HG03520 (cell line): ENCODE measurements around the gene IFT81.

Source experiments
- ATAC-seq: cut with Tn5 transposase; IDR thresholded peaks from one replicate; pipeline ENCODE4 v1.9.1; 2021; ENCODE audit warnings: mild to moderate bottlenecking, moderate library complexity; ENCODE audit not compliant: unreplicated experiment

The IFT81 gene

DNA sequence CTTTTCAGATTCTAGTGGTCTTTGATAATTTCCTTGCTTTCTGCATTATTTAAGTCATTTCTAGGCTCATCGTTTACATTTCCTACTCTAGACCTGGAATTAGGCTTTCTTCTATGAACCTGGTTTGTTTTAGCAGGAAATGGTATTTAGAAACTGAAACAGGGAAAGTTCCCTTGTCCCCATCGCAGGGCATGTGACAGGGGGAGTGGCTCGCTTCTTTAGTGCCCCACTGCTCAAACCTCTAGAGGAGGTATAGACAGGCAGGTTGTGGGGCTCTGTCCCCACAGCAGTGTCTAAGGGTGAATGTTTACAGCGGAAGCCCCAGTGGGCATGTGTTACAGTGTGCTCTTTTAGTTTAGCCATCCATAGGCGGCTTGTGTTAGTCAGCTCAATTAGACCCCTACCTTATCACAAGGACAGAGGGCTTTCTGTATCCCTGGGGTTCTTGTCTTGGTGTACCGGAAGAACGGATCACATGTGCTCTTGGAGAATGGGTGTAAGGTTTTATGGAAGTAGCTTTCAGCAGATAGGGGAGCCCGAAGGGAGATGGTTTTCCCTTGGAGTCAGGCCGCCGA, 25.0 kb downstream of the IFT81 start:
- ATAC-seq: no peak

DNA sequence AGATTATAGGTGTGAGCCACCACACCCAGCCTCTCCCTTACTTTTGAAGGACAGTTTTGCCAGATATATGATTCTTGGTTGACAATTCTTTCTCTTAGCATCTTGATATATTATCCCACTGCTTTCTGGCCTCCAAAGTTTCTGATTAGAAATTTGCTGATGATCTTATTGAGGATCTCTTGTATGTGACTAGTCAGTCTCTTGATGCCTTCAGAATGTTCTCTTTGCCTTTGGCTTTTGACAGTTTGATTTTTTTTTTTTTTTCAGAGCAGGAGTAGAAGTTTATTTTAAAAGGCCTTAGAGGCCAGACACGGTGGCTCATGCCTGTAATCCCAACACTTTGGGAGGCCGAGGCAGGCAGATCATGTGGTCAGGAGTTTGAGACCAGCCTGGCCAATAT, 32.6 kb downstream of the IFT81 start:
- no peak for ATAC-seq

DNA sequence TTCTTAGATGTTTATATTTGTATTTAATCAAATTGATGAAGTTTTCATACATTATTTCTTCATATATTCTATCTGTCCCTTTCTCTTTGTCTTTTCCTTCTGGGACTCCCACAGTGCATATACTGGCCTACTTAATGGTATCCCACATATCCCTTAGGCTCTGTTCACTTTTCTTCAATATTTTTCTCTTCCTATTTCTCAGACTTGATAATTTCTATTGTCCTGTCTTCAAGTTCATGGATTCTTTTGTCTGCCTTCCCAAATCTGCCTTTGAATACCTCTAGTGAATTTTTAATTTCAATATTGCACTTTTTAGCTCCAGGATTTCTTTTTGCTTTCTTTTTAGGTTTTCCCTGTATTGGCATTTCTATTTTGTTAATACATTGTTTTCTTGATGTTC, 33.4 kb downstream of the IFT81 start:
- no peak for ATAC-seq

DNA sequence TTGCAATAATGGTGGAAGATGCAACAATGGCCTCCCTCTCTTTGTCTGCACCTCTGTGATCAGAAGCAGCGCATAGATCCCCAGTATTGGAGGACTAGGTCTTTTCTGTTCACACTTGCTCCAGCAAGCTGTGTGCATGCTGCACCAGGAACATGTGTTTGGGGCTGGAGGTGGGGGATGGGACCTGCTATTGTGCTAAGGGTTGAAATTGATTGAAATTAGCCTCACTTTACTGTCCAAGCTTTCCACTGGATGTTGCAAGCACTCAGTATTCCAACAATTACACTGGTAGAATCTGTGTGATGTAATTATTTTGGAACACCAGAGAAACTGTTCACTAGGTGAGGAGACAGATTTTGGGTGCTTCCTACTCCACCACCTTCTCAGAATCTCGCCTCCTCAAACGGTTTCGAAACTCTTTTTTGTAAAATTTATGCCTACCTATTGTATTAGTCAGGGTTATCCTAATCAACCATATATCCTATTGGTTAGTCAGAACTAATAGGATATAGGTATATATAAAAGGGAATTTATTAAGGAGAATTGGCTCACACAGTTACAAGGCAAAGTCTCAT, 35.6 kb downstream of the IFT81 start:
- ATAC-seq: no peak

DNA sequence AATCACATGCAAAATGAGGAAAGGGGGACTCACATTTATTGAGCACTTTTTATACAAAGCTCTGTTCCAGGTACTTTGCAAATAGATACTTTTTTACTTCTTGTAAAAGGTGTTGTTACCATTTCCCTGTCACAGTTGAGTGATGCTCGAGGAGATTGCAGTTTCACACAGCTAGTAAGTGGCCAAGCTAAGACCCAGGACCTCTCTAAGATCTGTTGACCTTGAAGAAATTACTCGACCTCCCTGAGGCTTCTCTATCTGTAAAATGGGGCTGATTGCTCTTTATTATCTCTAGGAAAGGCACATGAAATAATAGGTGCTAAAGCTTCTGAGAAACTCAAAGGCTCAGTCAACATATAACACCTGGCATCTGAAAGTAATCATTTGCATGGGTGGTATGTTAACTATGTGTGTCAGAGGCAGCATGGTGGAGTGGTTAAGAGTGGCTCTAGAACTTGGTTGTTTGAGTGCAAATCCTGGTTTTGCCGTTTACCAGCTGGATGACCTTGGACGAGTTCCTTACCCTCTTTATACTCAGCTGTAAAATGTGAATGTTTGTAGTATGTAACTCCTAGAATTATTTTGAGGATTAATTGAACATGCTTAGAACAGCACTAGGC, 41.5 kb downstream of the IFT81 start:
- ATAC-seq: no peak

DNA sequence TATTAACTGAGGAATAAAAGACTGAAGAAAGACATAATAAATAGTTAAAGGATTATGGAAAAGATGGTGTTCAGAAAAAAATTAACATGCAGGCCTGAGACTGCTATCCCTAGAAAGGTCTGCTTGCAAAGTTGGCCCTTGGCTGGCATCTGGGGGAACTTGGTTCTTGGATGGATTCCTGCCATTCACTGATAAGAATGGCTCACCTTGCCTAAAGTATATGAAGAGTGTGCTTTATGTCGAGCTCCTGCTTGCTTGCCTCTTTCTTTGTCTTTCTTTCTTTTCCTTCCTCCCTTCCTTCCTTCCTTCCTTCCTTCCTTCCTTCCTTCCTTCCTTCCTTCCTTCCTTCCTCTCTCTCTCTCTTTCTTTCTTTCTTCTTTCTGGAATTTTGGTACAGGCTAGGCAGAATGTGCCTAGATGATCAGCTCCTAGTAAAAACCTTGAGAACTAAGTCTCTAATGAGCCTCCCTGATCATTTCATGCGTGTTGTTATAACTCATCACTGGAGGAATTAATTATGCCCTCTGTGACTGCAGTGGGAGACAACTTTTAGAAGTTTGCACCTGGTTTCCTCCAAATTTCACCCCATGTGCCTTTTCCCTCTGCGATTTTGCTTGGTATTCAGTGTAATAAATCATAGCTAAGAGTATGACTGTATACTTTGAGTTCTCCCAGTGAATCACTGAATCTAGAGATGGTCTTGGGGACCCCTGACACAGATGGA, 44.7 kb downstream of the IFT81 start:
- no peak for ATAC-seq

DNA sequence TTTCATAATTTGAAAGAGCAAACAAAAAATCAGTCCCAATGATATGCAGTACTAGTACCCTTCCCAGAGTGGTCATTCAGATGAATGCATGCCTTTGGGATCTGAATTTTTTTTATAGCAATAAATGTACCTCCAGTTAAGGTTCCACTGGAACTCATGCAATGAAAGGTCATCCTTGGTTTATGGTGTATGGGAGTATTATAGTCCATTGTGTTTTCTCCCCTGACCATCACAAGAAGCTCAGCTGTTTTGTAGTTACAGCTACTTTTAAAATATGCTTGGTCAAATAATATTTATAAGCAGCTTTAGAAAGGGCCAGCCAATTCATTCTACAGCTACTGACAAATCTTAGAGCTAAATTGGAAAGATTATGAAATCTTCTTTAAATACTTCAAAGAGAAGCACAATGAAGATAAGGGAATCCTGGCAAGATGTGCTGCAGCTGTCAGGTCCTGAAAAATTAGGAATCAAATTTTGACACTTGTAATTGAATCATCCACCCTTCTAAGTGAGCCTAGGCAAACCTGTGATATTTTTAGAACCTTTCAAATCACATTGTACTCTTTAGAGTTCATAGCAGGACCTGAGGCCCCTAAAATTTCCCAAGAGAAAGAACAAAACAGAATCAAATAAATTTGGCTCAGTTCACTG, 46.5 kb downstream of the IFT81 start:
- ATAC-seq: no peak

DNA sequence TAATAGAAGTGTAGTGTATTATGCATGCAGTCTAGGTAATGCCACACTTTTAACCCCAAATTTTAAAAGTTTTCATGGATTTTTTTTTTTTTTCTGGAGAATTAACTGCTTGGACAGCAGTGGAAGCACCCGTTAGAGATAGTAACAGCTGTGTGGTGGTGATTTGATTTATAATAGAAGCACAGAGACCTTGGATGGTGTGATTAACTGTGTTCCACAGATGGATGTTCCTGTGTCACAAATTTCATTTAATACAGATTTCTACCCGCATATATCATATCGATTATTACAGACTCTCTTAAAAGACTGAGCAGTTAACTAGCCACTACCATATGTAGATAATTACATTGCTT, 47.0 kb downstream of the IFT81 start:
- ATAC-seq: no peak

DNA sequence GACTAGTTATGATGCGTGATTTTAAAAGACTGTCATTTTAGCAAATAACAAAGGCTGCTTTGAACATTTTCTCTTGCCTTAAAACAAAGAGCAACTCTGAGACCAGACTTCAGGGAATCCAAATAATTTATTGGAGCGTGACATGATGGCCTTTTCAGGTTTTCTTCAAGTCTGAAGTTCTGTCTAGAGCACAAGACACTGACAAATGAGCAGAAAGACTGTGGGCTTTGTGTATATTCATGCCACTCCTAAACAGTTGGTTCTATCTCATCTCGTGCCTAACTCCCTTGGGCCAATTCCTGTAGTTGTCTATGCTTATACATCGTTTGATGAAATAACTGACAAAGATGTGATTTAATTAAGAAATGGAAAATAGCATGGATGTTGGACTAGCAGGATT, 47.5 kb downstream of the IFT81 start:
- no peak for ATAC-seq

DNA sequence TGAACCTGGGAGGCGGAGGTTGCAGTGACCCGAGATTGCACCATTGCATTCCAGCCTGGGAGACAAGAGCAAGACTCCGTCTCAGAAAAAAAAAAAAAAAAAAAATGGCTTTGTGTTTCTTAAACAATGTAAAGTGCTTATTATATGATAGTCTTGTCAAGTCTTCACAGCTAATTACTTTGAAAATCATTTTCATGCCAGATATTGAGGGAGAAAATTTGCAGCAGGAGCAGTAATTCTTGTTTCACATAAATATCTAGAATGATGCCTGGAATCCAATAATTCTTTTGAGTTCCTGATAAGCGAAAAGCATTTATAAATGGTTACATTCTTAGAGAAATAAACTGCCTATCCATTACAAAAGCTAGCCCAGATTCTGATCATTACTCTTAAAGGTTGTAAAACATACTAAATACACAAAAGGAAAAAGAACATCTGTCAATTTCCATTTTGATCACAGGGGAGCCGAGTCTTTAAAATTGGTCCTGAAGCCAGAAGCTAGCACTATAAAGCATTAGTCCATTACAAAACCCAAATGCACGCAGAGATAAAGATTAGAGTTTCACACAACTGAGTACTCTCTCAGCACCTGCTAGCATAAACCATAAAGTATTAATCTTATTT, 50.3 kb downstream of the IFT81 start:
- ATAC-seq: no peak

DNA sequence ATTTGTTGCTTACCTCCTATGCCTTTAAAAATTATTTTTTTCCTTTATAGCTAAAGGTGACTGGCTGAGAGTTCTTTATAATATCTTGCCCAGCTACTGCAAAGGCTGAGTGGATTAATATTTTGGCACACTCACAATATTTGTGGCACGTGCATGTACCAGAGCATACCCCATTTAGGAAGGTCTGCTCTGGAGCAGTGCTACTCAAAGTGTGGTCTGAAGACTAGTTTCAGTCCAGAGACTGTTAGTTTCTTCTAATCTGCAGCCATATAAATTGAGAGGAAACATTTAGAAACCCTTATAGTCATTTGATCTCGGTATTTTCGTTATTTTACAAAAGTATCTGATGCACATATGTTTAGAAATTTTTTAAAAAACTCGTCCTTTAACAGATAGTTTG, 51.0 kb downstream of the IFT81 start:
- no peak for ATAC-seq

DNA sequence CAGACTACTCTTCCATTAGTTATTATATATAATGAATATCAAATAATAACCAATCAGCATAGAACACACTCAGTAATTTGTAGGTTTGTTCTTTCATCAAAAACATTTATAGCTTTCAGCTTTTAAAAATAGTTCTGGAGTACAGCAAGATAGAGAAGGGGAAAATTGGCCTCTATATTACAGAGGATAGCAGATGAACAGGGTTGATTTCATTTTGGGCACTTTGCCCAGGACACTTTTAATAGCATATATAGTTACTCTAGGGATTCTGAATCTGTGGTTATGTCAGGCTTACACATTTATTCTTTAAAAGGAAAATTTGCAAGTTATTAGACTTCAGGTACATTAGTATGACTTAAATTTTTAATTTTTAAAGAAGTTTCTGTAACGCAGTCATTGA, 52.6 kb downstream of the IFT81 start:
- ATAC-seq: no peak

DNA sequence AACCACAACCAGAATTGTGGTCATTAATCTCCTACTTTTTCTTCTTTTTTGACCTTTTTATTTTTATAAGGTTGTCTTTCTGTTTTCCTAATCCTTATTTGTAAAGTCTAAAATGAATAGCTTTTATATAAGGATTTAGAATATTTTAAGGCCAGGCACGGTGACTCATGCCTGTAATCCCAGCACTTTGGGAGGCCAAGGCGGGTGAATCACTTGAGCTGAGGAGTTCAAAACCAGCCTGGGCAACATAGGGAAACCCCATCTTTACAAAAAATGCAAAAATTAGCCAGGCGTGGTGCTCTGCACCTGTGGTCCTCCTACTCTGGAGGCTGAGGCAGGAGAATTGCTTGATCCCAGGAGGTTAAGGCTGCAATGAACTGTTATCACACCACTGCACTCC, 55.1 kb downstream of the IFT81 start:
- no peak for ATAC-seq

DNA sequence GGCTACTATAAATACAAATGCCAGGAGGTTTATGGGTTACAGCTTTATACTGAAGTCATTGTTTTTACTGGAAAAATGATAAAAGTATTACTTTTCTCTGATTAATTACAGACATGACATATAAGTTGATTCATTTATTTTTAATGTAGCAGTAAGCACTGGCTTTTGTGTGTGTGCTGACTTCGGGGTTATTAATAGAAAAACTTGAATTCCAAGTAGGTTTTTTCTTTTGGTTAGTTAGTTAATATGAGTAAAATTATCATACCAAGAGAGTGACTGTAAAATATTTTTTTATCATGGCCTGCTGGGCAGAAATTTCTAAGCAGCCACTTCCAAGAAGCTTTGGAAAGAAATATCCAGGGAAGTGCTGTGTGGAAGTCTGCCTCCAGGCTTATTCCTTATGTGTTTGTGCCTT, 56.4 kb downstream of the IFT81 start:
- ATAC-seq: no peak

DNA sequence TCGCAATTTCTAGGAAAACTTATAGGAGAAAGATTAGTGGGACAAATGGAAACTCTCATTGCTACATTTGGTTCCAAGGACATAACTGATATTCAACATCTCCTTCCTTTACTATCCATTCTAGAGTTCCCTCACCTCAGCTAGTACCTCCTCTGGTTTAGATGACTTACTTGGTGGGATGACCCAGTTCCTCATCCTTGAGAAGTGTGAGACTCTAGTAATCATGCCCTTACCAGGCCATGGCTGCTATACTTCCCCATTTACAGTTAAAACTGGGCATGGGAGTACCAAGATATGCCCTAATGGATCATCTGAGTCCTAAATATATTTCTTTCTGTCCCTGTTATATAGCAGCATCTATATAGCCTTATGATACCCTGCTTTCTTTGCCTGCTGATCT, 58.1 kb downstream of the IFT81 start:
- ATAC-seq: no peak

DNA sequence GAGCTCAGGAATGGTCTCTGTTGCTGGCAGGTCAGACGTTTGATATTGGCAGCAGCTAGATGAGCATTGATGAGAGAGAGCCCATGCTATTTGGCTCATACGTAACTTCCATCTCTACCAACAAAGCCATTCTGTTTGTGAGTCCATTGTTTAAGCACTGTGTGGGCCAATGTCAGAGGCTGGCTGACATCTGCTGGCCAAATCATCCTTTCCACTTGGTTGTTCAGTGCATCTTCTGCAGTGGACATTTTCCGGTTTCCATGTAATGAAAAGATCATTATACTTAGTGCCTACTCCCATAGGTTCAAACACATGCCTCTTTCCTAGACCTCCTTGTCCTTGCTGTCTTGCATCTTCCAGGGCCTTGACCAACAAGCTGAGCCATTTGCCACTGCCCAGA, 59.2 kb downstream of the IFT81 start:
- no peak for ATAC-seq

DNA sequence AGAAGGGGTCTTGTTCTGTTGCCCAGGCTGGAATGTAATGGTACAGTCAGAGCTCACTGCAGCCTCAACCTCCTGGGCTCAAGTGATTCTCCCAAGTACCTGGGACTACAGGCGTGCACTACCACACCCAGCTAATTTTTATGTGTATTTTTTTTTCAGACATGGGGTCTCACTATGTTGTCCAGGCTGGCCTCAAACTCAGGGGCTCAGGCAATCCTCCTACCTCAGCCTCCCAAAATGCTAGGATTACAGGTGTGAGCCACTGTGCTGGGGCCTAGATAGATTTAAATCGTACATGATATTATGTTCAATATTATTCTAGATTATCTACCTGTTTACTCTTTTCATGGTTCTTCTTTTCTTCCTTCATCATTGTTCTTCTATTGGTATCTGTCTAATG, 61.5 kb downstream of the IFT81 start:
- ATAC-seq: no peak

DNA sequence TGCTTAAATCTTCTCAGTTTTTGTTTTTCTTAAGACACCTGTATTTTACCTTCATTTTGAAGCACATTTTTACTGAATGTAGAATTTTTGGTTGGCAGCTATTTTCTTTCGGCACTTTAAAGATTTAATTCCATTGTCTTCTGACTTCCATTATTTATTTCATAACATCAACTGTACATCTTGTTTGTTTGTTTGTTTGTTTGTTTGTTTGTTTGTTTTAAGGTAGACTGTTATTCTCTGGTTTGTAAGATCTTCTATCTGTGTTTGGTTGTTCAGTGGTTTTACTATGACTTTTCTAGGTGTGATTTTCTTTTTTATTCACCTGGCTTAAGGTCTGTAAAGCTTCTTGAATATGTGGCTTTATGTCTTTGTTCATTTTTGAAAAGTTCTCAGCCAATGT, 61.9 kb downstream of the IFT81 start:
- no peak for ATAC-seq

DNA sequence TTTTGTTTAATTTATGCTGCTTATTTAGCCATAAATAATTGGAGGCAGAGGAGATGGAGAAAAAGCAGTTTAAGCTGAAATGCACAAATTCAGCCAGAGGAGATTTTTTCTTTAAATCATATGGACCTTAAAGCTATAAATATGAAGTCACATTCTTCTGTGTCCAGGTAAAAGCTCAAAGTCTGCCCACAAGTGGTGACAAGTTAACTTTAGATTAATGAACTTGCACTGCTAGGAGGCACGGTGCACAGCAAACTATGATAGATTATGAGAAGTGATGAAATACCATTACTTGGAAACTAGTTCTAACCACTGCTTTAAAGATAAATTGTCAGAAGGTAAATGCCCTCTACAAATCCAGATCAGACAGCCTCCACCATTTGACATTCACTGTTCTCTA, 69.0 kb downstream of the IFT81 start:
- ATAC-seq: no peak

DNA sequence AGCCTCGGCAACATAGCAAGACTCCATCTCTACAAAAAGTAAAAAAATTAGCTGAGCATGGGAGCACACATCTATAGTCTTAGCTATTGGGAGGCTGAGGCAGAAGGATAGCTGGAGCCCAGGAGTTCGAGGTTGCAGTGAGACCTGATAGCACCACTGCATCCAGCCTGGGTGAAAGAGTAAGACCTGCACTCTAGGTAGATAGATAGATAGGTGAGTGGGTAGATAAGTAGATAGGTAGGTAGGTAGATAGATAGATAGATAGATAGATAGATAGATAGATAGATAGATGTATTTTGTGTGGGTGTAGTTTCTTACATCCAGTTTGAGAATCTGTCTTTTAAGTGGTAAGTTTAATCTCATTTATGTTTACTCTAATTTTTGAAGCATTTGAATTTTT, 72.8 kb downstream of the IFT81 start:
- no peak for ATAC-seq

DNA sequence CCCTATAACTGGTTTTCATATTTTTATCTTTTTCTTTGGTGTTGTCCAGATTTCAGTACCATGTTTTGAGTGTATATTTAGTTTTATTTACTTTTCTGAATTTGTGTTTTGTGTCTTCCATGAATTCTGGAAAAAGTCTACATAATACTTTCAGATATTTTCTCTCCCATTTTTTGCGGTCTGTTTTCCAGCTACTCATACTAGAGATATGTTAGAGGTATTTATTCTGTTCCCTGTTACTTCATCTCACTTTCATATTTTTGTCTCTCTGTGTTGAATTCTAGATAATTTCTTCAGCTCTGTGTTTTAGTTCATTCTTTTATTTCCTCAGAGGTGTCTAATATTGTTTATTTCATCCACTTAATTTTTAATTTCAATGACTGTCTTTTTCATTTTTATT, 74.2 kb downstream of the IFT81 start:
- ATAC-seq: no peak
